VCaP (cell line): Measurements from ENCODE around the gene OSBPL5.

Experiments
- H3K27ac ChIP-seq: fragments of 450-650 bp; 2 replicates; pipeline ENCODE4 v1.5.1; 2017
- CTCF ChIP-seq: fragments of 450-650 bp; conservative IDR thresholded peaks from 2 replicates; pipeline ENCODE4 v1.5.1; 2017; ENCODE audit warnings: mild to moderate bottlenecking, moderate library complexity

OSBPL5 gene

GRCh38 chr11:3091846-3092602 is 73.1 kb downstream of the OSBPL5 start:
- no peak overlapping the region for H3K27ac ChIP-seq
- peak; percentile 98 for TF ChIP-seq CTCF

- no peak overlapping the region for H3K27ac ChIP-seq
- TF ChIP-seq CTCF = no peak
Observed at GRCh38 chr11:3091081-3091845, 73.8 kb downstream of the OSBPL5 start.

GRCh38 chr11:3090096-3090901 is 74.8 kb downstream of the OSBPL5 start:
- TF ChIP-seq CTCF = no peak
- no peak overlapping the region for H3K27ac ChIP-seq

GRCh38 chr11:3089236-3090061 is 75.7 kb downstream of the OSBPL5 start:
- TF ChIP-seq CTCF = no peak

GRCh38 chr11:3088806-3089205 is 76.3 kb downstream of the OSBPL5 start:
- H3K27ac ChIP-seq = no peak overlapping the region
- no peak for TF ChIP-seq CTCF

More at GRCh38 chr11:3089236-3090061, 75.7 kb downstream of the OSBPL5 start:
- no peak overlapping the region for H3K27ac ChIP-seq

- no peak for TF ChIP-seq CTCF
- H3K27ac ChIP-seq = no peak overlapping the region
Observed at GRCh38 chr11:3087821-3088800, 77.0 kb downstream of the OSBPL5 start.
